Adrenal gland (tissue), 5 donors: ENCODE data around the gene CRHR1.

ENCODE experiments used
- POLR2A ChIP-seq, 2 donors: fragments of 450-650 bp; IDR thresholded peaks; one replicate each; pipeline ENCODE4 v1.6.1; 2017; ENCODE audit warnings: antibody characterized with exemption in 2 of 2, mild to moderate bottlenecking in 2 of 2, moderate library complexity in 1 of 2
- TF ChIP-seq, protein P1 (sequence below), 6 experiments: fragments of 450-650 bp in 4 of 6; fragments of 200-600 bp in 2 of 6; sonication (generic) in 1 of 6; IDR thresholded peaks; 1 replicate in 5 of 6; 2 replicates in 1 of 6; pipeline versions ENCODE4 v1.5.1 to v1.8.0; 2016 to 2021; ENCODE audit warnings: antibody characterized with exemption in 6 of 6, mild to moderate bottlenecking in 2 of 6, moderate library complexity in 1 of 6
- donor health status: DM: no; HTN: no; CAD: no.

DNA sequence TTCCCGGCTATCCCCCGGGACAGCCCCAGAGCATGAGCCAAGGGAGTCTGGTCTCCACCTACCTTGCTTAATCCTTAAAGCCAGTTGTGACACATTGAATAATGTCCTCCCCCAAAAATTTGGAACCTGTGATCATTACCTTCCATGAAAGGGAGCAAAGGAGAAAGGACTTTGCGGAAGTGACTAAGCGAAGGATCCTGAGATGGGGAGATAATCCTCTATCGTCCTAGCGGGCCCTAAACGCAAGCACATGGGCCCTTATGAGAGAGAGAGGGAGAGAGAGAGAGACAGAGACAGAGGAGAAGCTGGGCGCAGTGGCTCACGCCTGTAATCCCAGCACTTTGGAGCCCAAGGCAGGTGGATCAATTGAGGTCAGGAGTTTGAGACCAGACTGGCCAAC, 70.1 kb downstream of the CRHR1 start:
- TF ChIP-seq, protein P1, sequence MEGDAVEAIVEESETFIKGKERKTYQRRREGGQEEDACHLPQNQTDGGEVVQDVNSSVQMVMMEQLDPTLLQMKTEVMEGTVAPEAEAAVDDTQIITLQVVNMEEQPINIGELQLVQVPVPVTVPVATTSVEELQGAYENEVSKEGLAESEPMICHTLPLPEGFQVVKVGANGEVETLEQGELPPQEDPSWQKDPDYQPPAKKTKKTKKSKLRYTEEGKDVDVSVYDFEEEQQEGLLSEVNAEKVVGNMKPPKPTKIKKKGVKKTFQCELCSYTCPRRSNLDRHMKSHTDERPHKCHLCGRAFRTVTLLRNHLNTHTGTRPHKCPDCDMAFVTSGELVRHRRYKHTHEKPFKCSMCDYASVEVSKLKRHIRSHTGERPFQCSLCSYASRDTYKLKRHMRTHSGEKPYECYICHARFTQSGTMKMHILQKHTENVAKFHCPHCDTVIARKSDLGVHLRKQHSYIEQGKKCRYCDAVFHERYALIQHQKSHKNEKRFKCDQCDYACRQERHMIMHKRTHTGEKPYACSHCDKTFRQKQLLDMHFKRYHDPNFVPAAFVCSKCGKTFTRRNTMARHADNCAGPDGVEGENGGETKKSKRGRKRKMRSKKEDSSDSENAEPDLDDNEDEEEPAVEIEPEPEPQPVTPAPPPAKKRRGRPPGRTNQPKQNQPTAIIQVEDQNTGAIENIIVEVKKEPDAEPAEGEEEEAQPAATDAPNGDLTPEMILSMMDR (IDR thresholded peaks at IDR 0.05) = no peak
- no peak for TF ChIP-seq POLR2A (IDR thresholded peaks at IDR 0.05)
